GM12878 (cell line): ENCODE results near the gene ATG5. TPM values are rescaled to one million over a fixed set of nuclear protein-coding genes. Genes with fewer than 3 reads are reported as not detected.

Experiments
- ATAC-seq: fragments of 200-7000 bp; cut with Tn5 transposase; 3 replicates; pipeline ENCODE4 v1.9.1; 2020; ENCODE audit warnings: mild to moderate bottlenecking, moderate library complexity
- BruUV-seq: library from RNA; stranded (reverse); fragments of 400-500 nt; replicated peaks from 2 replicates; lab custom pipeline; 2021; lab: Mats Ljungman, UMichigan
- CTCF ChIA-PET: fragments of 300-600 bp; sonication (Branson Sonifier 250); formaldehyde crosslinking; extraction: SDS; loops from one replicate; lab custom pipeline; 2021; ENCODE audit warnings: inconsistent platforms; lab: Yijun Ruan, JAX
- POLR2A ChIA-PET: fragments of 350-600 bp; formaldehyde crosslinking; extraction: SDS; loops from one replicate; lab custom pipeline; 2021; ENCODE audit warnings: inconsistent platforms; lab: Charles Lee
- RAD21 ChIA-PET: fragments of 300-600 bp; sonication (Branson Sonifier 250); formaldehyde crosslinking; loops from one replicate; lab custom pipeline; 2023; ENCODE audit warnings: antibody characterized with exemption; ENCODE audit not compliant: unreplicated experiment; lab: Charles Lee
- SMC1A ChIA-PET: fragments of 300-600 bp; sonication (Branson Sonifier 250); formaldehyde crosslinking; loops from one replicate; lab custom pipeline; 2023; ENCODE audit not compliant: unreplicated experiment, uncharacterized antibody; lab: Charles Lee
- DNase-seq: peaks from one replicate; pipeline ENCODE4 v3.0.0-alpha.2; 2011; ENCODE audit warnings: low read depth, low spot score
- FAIRE-seq: peaks from 3 replicates; lab custom pipeline; 2011; peaks lifted over from hg19 to GRCh38; lab: Jason Lieb, UNC
- H2AFZ ChIP-seq: 2 replicates; pipeline ENCODE4 v1.6.0; 2011; ENCODE audit warnings: low read depth, low read length, control low read depth; ENCODE audit not compliant: control insufficient read depth
- H3K27ac ChIP-seq: 2 replicates; pipeline ENCODE4 v1.5.1; 2011; ENCODE audit warnings: control low read depth; ENCODE audit not compliant: control insufficient read depth, insufficient read depth
- H3K27me3 ChIP-seq, 2 experiments: replicated peaks in 1 of 2; 2 replicates each; pipeline versions ENCODE4 v1.6.0 to v1.6.1; 2011; ENCODE audit warnings: low read length in 1 of 2; ENCODE audit not compliant: control insufficient read depth in 2 of 2, insufficient read depth in 2 of 2
- H3K36me3 ChIP-seq, 2 experiments: 2 replicates each; pipeline ENCODE4 v1.5.1; 2011; ENCODE audit warnings: low read length in 1 of 2; ENCODE audit not compliant: control insufficient read depth in 2 of 2, insufficient read depth in 2 of 2
- H3K4me1 ChIP-seq: 2 replicates; pipeline ENCODE4 v1.6.1; 2011; ENCODE audit warnings: mild to moderate bottlenecking, low read length, moderate library complexity, mixed read lengths; ENCODE audit not compliant: control insufficient read depth, insufficient read depth
- H3K4me2 ChIP-seq: 2 replicates; pipeline ENCODE4 v1.6.0; 2011; ENCODE audit warnings: control low read depth; ENCODE audit not compliant: control insufficient read depth, insufficient read depth
- H3K4me3 ChIP-seq: fragments of 200-600 bp; sonication (generic); 2 replicates; pipeline ENCODE4 v1.5.1; 2016
- H3K79me2 ChIP-seq: 2 replicates; pipeline ENCODE4 v1.6.0; 2011; ENCODE audit warnings: low read length; ENCODE audit not compliant: control insufficient read depth, insufficient read depth
- H3K9ac ChIP-seq: 2 replicates; pipeline ENCODE4 v1.8.0; 2011; ENCODE audit warnings: low read length, control low read depth, mixed read lengths; ENCODE audit not compliant: control insufficient read depth, insufficient read depth
- H3K9me3 ChIP-seq: replicated peaks from 3 replicates; pipeline ENCODE4 v1.5.1; 2011; ENCODE audit warnings: mild to moderate bottlenecking, low read length; ENCODE audit not compliant: control insufficient read depth, insufficient read depth
- H4K20me1 ChIP-seq: 2 replicates; pipeline ENCODE4 v1.6.0; 2011; ENCODE audit not compliant: control insufficient read depth, insufficient read depth
- BCLAF1 ChIP-seq: fragments of 450-650 bp; IDR thresholded peaks from 2 replicates; pipeline ENCODE4 v1.6.1; 2017; ENCODE audit warnings: antibody characterized with exemption, mild to moderate bottlenecking, moderate library complexity
- BHLHE40 ChIP-seq, 2 experiments: fragments of 450-650 bp in 1 of 2; IDR thresholded peaks; 2 replicates each; pipeline ENCODE4 v1.6.1; 2011 to 2017; ENCODE audit warnings: low read depth in 2 of 2, borderline replicate concordance in 1 of 2, improper control_type of control experiment in 1 of 2, low read length in 1 of 2, mild to moderate bottlenecking in 1 of 2
- CEBPB ChIP-seq, 2 experiments: fragments of 150-350 bp in 1 of 2; IDR thresholded peaks; 2 replicates each; pipeline ENCODE4 v1.6.1; 2012 to 2014; ENCODE audit warnings: low read depth in 2 of 2, low read length in 2 of 2, borderline replicate concordance in 1 of 2, inconsistent platforms in 1 of 2
- E2F8 ChIP-seq: fragments of 450-650 bp; IDR thresholded peaks from 2 replicates; pipeline ENCODE4 v1.6.1; 2018; ENCODE audit warnings: mild to moderate bottlenecking, low read depth, moderate library complexity; ENCODE audit not compliant: partially characterized antibody
- IRF3 ChIP-seq: fragments of 450-650 bp; IDR thresholded peaks from 2 replicates; pipeline ENCODE4 v1.6.1; 2014; ENCODE audit warnings: mild to moderate bottlenecking
- KDM1A ChIP-seq: fragments of 200-600 bp; sonication (generic); IDR thresholded peaks from 2 replicates; pipeline ENCODE4 v1.6.1; 2016; ENCODE audit warnings: borderline replicate concordance
- MLLT1 ChIP-seq: fragments of 450-650 bp; IDR thresholded peaks from 2 replicates; pipeline ENCODE4 v1.6.1; 2016; ENCODE audit warnings: mild to moderate bottlenecking
- NFYB ChIP-seq: IDR thresholded peaks from 2 replicates; pipeline ENCODE4 v1.6.1; 2011; ENCODE audit warnings: low read depth, mild to moderate bottlenecking, low read length, improper control_type of control experiment, moderate library complexity; ENCODE audit not compliant: insufficient read depth
- RAD21 ChIP-seq: IDR thresholded peaks from 2 replicates; pipeline ENCODE4 v1.6.1; 2011; ENCODE audit warnings: mild to moderate bottlenecking, low read depth, low read length, moderate library complexity; ENCODE audit not compliant: insufficient read depth
- SMC3 ChIP-seq: IDR thresholded peaks from 2 replicates; pipeline ENCODE4 v1.6.1; 2011; ENCODE audit warnings: low read length, improper control_type of control experiment, borderline replicate concordance
- TCF3 ChIP-seq: IDR thresholded peaks from 2 replicates; pipeline ENCODE4 v1.6.1; 2012; ENCODE audit warnings: low read depth, mild to moderate bottlenecking, low read length, borderline replicate concordance; ENCODE audit not compliant: insufficient read depth
- YY1 ChIP-seq: IDR thresholded peaks from 2 replicates; pipeline ENCODE4 v1.6.1; 2011; ENCODE audit warnings: low read depth, mild to moderate bottlenecking, low read length
- ZBED1 ChIP-seq: IDR thresholded peaks from 2 replicates; pipeline ENCODE4 v1.6.1; 2016; ENCODE audit warnings: borderline replicate concordance
- in situ Hi-C: fragments of 300-500 bp; cut with MboI; formaldehyde crosslinking; loops from 9 replicates; pipeline ENCODE4 v1.14.3; 2018; ENCODE audit warnings: mixed read lengths
- intact Hi-C: fragments of 100-400 bp; cut with micrococcal nuclease; formaldehyde crosslinking; loops from one replicate; pipeline ENCODE4 v1.14.2; 2022; ENCODE audit not compliant: unreplicated experiment
- polyA plus RNA-seq, 11 experiments: library from polyadenylated mRNA; depleted of rRNA in 4 of 11; unstranded in 6 of 11; stranded (reverse) in 5 of 11; fragments of >200 nt; fragmentation: Nextera tagmentation in 4 of 11; fragmentation: Illumina TruSeq in 1 of 11; extraction: Ambion mirVana in 4 of 11; extraction: Trizol in 1 of 11; gene quantifications; 1 replicate in 1 of 11; 2 replicates in 10 of 11; pipeline versions ENCODE4 v1.2.1 to v1.2.3, GENCODE V29; 2011 to 2016; ENCODE audit warnings: inconsistent platforms in 2 of 11, missing spikeins in 2 of 11, low read depth in 1 of 11
- total RNA-seq, 4 experiments: library from RNA; depleted of rRNA in 3 of 4; stranded (reverse); fragments of >200 nt in 3 of 4; fragmentation: Illumina TruSeq in 1 of 4; extraction: Trizol in 1 of 4; gene quantifications; 2 replicates each; pipeline versions ENCODE4 v1.2.1 to v1.2.3, GENCODE V29; 2013 to 2021

ATG5 gene
- total and polyA plus RNA-seq, 10 of the 15 experiments (the other 5 are each of a cell fraction or from before 2014, with no cell fraction given): 12.9 to 51.8 (median 23.9) TPM

GRCh38 chr6:106226676-106227075 lies 98.9 kb downstream of the ATG5 start (continued):
- TF ChIP-seq MLLT1: no peak
- TF ChIP-seq TCF3: no peak

- Histone ChIP-seq H3K9ac (no peak overlapping the region), H3K27me3 (no peaks in the 10 kb centered on the region), H3K79me2 (no peaks in the 10 kb centered on the region), H3K4me3 (no peak overlapping the region), H3K4me1 (peaks cover 7% of the 10 kb centered on the region), H3K36me3 (no peaks in the 10 kb centered on the region), H3K27ac (no peak overlapping the region), H3K4me2 (no peak overlapping the region), H2AFZ (no peak overlapping the region), H4K20me1 (no peaks in the 10 kb centered on the region), H3K9me3 (no peaks in the 10 kb centered on the region)
- SMC1A ChIA-PET: interaction anchor here (0.9 to 8.4 kb wide), 10 partner anchors 62 to 794 kb away, joined by 3 to 159 read pairs (median 54); no protein-coding TSS in a partner anchor
- ATAC-seq: no peak
- no peak for FAIRE-seq
- CTCF ChIA-PET: interaction anchor here (3.5 to 10.0 kb wide), 5 partner anchors 76 to 794 kb away, joined by 28 to 169 read pairs (median 113); no protein-coding TSS in a partner anchor
- no TSS peak for BruUV-seq
- intact Hi-C loops (loop anchor here (10.0 kb wide), 1 partner anchor 231 kb away; no protein-coding TSS in a partner anchor), in situ Hi-C loops (loop anchor here (5.0 to 10.0 kb wide), 4 partner anchors 131 to 1141 kb away; no protein-coding TSS in a partner anchor)
- POLR2A ChIA-PET: no interaction called here
- RAD21 ChIA-PET: interaction anchor here (4.1 to 7.4 kb wide), 2 partner anchors 136 to 794 kb away, joined by 102 to 144 read pairs; no protein-coding TSS in a partner anchor
- DNase-seq: no peak
- no peak for TF ChIP-seq IRF3
- TF ChIP-seq ZBED1: no peak
- TF ChIP-seq KDM1A: no peak
- no peak for TF ChIP-seq NFYB
- TF ChIP-seq BCLAF1: no peak
- no peak for TF ChIP-seq RAD21
- TF ChIP-seq BHLHE40 (IDR thresholded peaks at IDR 0.05; ENCODE audit: borderline replicate concordance in 1 of 2, low read depth in 2 of 2, low read length in 1 of 2): no peak
- no peak for TF ChIP-seq CEBPB (IDR thresholded peaks at IDR 0.05; ENCODE audit: borderline replicate concordance in 1 of 2, low read depth in 2 of 2, low read length in 2 of 2)
- no peak for TF ChIP-seq SMC3
- no peak for TF ChIP-seq YY1
- TF ChIP-seq E2F8: no peak
These were observed 100.0 kb downstream of the ATG5 start for GRCh38 chr6:106225581-106225980.
